ENCODE data around the gene RNASE7.

DNA sequence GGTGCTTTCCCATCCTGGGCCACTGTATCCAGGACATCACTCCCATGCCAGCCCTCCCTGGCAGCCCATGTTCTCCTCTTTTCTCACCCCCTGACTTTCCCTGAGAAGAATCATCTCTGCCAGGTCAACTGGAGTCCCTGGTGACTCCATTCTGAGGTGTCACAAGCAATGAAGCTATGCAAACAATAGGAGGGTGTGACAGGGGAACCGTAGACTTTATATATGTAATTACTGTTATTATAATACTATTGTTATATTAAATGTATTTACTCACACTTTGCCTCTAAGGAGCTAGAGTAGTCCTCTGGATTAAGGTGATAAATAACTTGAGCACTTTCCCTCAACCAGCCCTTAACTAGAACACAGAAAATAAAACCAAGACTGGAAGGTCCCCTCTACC lies 47.1 kb downstream of the RNASE7 start:
- TF ChIP-seq, protein P1, sequence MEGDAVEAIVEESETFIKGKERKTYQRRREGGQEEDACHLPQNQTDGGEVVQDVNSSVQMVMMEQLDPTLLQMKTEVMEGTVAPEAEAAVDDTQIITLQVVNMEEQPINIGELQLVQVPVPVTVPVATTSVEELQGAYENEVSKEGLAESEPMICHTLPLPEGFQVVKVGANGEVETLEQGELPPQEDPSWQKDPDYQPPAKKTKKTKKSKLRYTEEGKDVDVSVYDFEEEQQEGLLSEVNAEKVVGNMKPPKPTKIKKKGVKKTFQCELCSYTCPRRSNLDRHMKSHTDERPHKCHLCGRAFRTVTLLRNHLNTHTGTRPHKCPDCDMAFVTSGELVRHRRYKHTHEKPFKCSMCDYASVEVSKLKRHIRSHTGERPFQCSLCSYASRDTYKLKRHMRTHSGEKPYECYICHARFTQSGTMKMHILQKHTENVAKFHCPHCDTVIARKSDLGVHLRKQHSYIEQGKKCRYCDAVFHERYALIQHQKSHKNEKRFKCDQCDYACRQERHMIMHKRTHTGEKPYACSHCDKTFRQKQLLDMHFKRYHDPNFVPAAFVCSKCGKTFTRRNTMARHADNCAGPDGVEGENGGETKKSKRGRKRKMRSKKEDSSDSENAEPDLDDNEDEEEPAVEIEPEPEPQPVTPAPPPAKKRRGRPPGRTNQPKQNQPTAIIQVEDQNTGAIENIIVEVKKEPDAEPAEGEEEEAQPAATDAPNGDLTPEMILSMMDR (IDR thresholded peaks at IDR 0.05): no peak
- no peak for TF ChIP-seq POLR2A (IDR thresholded peaks at IDR 0.05)

All from suprapubic skin (tissue), 3 donors.